Astrocyte (in vitro differentiated cells and primary cell): ENCODE data around the gene REL.

ENCODE experiments used
- EZH2 ChIP-seq: IDR thresholded peaks from 2 replicates; pipeline ENCODE4 v1.6.1; 2012; ENCODE audit warnings: mild to moderate bottlenecking, low read length, inconsistent platforms; ENCODE audit not compliant: insufficient read depth
- TF ChIP-seq, protein P1 (sequence below): IDR thresholded peaks from 2 replicates; pipeline ENCODE4 v1.5.1; 2011; ENCODE audit warnings: low read depth, mild to moderate bottlenecking, inconsistent platforms, low read length, moderate library complexity; ENCODE audit not compliant: insufficient read depth

DNA sequence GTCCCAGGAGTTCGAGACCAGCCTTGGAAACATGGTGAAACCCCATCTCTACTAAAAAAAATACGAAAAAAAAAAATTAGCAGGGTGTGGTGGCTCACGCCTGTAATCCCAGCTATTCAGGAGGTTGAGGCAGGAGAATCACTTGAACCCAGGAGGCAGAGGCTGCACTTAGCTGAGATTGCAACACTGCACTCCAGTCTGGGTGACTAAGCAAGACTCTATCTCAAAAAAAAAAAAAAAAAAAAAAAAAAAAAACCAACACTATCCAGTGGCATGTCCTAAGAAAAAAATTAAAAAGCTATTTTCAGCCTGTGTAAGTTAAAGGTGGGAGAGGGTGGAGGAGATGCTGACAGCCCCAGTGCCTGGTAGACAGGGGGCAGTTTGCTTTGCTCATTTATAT is 32.2 kb upstream of the REL start:
- TF ChIP-seq, protein P1, sequence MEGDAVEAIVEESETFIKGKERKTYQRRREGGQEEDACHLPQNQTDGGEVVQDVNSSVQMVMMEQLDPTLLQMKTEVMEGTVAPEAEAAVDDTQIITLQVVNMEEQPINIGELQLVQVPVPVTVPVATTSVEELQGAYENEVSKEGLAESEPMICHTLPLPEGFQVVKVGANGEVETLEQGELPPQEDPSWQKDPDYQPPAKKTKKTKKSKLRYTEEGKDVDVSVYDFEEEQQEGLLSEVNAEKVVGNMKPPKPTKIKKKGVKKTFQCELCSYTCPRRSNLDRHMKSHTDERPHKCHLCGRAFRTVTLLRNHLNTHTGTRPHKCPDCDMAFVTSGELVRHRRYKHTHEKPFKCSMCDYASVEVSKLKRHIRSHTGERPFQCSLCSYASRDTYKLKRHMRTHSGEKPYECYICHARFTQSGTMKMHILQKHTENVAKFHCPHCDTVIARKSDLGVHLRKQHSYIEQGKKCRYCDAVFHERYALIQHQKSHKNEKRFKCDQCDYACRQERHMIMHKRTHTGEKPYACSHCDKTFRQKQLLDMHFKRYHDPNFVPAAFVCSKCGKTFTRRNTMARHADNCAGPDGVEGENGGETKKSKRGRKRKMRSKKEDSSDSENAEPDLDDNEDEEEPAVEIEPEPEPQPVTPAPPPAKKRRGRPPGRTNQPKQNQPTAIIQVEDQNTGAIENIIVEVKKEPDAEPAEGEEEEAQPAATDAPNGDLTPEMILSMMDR = no peak
- no peak for TF ChIP-seq EZH2
